PC-3 (cell line): ENCODE measurements around the gene MRC2. TPM values are rescaled to one million over a fixed set of nuclear protein-coding genes. Genes with fewer than 3 reads are reported as not detected.

Experiments used
- ATAC-seq: fragments of 200-7000 bp; cut with Tn5 transposase; 2 replicates; pipeline ENCODE4 v1.9.1; 2020; ENCODE audit warnings: mild to moderate bottlenecking, moderate library complexity
- BruUV-seq: library from RNA; stranded (reverse); fragments of 400-500 nt; replicated peaks from 2 replicates; lab custom pipeline; 2021; lab: Mats Ljungman, UMichigan
- CTCF ChIA-PET: fragments of 300-600 bp; sonication (Branson Sonifier 250); formaldehyde crosslinking; loops from one replicate; lab custom pipeline; 2022; ENCODE audit warnings: antibody characterized with exemption; lab: Charles Lee
- POLR2A ChIA-PET: fragments of 300-600 bp; sonication (Branson Sonifier 250); formaldehyde crosslinking; loops from one replicate; lab custom pipeline; 2022; ENCODE audit warnings: antibody characterized with exemption; ENCODE audit not compliant: unreplicated experiment; lab: Charles Lee
- DNase-seq: peaks from one replicate; pipeline ENCODE4 v3.0.0-alpha.2; 2015
- H2AFZ ChIP-seq: fragments of 300-600 bp; sonication (generic); 2 replicates; pipeline ENCODE4 v1.6.0; 2016; ENCODE audit warnings: antibody characterized with exemption, low read length
- H3F3A ChIP-seq: fragments of 300-600 bp; sonication (generic); one replicate; pipeline ENCODE4 v1.6.0; 2017; ENCODE audit warnings: antibody characterized with exemption, low read length, control low read depth, mild to moderate bottlenecking; ENCODE audit not compliant: unreplicated experiment
- H3K27ac ChIP-seq: fragments of 300-600 bp; sonication (generic); 2 replicates; pipeline ENCODE4 v1.5.1; 2016; ENCODE audit warnings: mild to moderate bottlenecking, low read length
- H3K27me3 ChIP-seq: fragments of 300-600 bp; sonication (generic); 2 replicates; pipeline ENCODE4 v1.6.1; 2016; ENCODE audit warnings: low read length, mixed read lengths
- H3K36me3 ChIP-seq: fragments of 300-600 bp; sonication (generic); 2 replicates; pipeline ENCODE4 v1.6.1; 2016; ENCODE audit warnings: low read depth, mixed run types, low read length, mixed read lengths
- H3K4me1 ChIP-seq: fragments of 300-600 bp; sonication (generic); 2 replicates; pipeline ENCODE4 v1.5.1; 2016; ENCODE audit warnings: low read length; ENCODE audit not compliant: insufficient read depth
- H3K4me2 ChIP-seq: fragments of 300-600 bp; sonication (generic); 2 replicates; pipeline ENCODE4 v1.6.0; 2016; ENCODE audit warnings: low read length
- H3K4me3 ChIP-seq: fragments of 300-600 bp; sonication (generic); 2 replicates; pipeline ENCODE4 v1.5.1; 2016; ENCODE audit warnings: mild to moderate bottlenecking, low read length, mixed read lengths
- H3K79me2 ChIP-seq: fragments of 300-600 bp; sonication (generic); 2 replicates; pipeline ENCODE4 v1.6.1; 2017; ENCODE audit warnings: low read length, mixed read lengths
- H3K9ac ChIP-seq: fragments of 300-600 bp; sonication (generic); 2 replicates; pipeline ENCODE4 v1.6.0; 2016; ENCODE audit warnings: mild to moderate bottlenecking, low read length
- H3K9me2 ChIP-seq: fragments of 300-600 bp; sonication (generic); replicated peaks from 2 replicates; pipeline ENCODE4 v1.6.1; 2016; ENCODE audit warnings: mixed run types, low read length, mixed read lengths
- H3K9me3 ChIP-seq: fragments of 300-600 bp; sonication (generic); 2 replicates; pipeline ENCODE4 v1.6.1; 2016; ENCODE audit warnings: low read length, mixed read lengths
- H4K20me1 ChIP-seq: fragments of 300-600 bp; sonication (generic); 2 replicates; pipeline ENCODE4 v1.6.1; 2016; ENCODE audit warnings: low read length, mixed read lengths
- CTCF ChIP-seq: fragments of 300-600 bp; sonication (generic); conservative IDR thresholded peaks from 2 replicates; pipeline ENCODE4 v1.5.1; 2017; ENCODE audit warnings: antibody characterized with exemption, low read depth, mild to moderate bottlenecking, low read length
- EZH2 ChIP-seq: fragments of 300-600 bp; sonication (generic); IDR thresholded peaks from one replicate; pipeline ENCODE4 v1.6.1; 2017; ENCODE audit warnings: antibody characterized with exemption, mild to moderate bottlenecking, low read length; ENCODE audit not compliant: unreplicated experiment
- EZH2phosphoT487 ChIP-seq: fragments of 300-600 bp; sonication (generic); IDR thresholded peaks from 2 replicates; pipeline ENCODE4 v1.6.1; 2018; ENCODE audit warnings: mild to moderate bottlenecking, antibody characterized with exemption, low read length, borderline replicate concordance
- intact Hi-C: fragments of 100-400 bp; cut with micrococcal nuclease; formaldehyde crosslinking; loops from 2 replicates; pipeline ENCODE4 v1.9.0; 2023
- total RNA-seq: library from RNA; depleted of rRNA; stranded (reverse); fragments of >200 nt; gene quantifications from 2 replicates; pipeline ENCODE4 v1.2.3, GENCODE V29; 2014

MRC2 gene
- total RNA-seq, 1 experiment from 2014 or later: 13.5 TPM

- Histone ChIP-seq H3K36me3 (no peaks in the 10 kb centered on the region), H3K79me2 (no peaks in the 10 kb centered on the region), H3K4me1 (no peaks in the 10 kb centered on the region), H4K20me1 (no peaks in the 10 kb centered on the region), H3K9me2 (no peaks in the 10 kb centered on the region), H3K4me3 (no peak overlapping the region), H3F3A (no peaks in the 10 kb centered on the region), H3K9me3 (no peaks in the 10 kb centered on the region), H3K9ac (no peak overlapping the region), H3K27me3 (no peaks in the 10 kb centered on the region), H3K4me2 (no peak overlapping the region), H2AFZ (no peak overlapping the region), H3K27ac (no peak overlapping the region)
- ChIA-PET CTCF (interaction anchor here (0.6 kb wide), 2 partner anchors 10 to 19 kb away, joined by 7 to 10 read pairs; no protein-coding TSS in a partner anchor), POLR2A (no interaction called here)
- no peak for DNase-seq
- intact Hi-C loops: no loop called here
- no peak for TF ChIP-seq EZH2phosphoT487
- no peak for TF ChIP-seq CTCF
- ATAC-seq: no peak
- no TSS peak for BruUV-seq
Observed at GRCh38 chr17:62681061-62681938, 53.8 kb downstream of the MRC2 start.

- intact Hi-C loops: no loop called here
- Histone ChIP-seq H3K4me2 (no peak overlapping the region), H3K4me3 (no peak overlapping the region), H3K4me1 (no peaks in the 10 kb centered on the region), H3K27ac (no peak overlapping the region), H2AFZ (no peak overlapping the region), H3K36me3 (no peaks in the 10 kb centered on the region), H3K9me3 (no peaks in the 10 kb centered on the region), H3K9ac (no peak overlapping the region), H4K20me1 (no peaks in the 10 kb centered on the region), H3F3A (no peaks in the 10 kb centered on the region), H3K9me2 (no peaks in the 10 kb centered on the region), H3K27me3 (no peaks in the 10 kb centered on the region), H3K79me2 (no peaks in the 10 kb centered on the region)
- no peak for DNase-seq
- BruUV-seq: no TSS peak
- POLR2A ChIA-PET: no interaction called here
- CTCF ChIA-PET: no interaction called here
- no peak for ATAC-seq
- TF ChIP-seq EZH2 (no peak), CTCF (no peak), EZH2phosphoT487 (no peak)
Observed at GRCh38 chr17:62681939-62682381, 54.5 kb downstream of the MRC2 start.

GRCh38 chr17:62684179-62684578 lies 56.7 kb downstream of the MRC2 start:
- ATAC-seq: no peak
- no peak for DNase-seq
- no peaks in the 10 kb centered on the region for H3F3A ChIP-seq
- ChIA-PET POLR2A (no interaction called here), CTCF (no interaction called here)
- no peak overlapping the region for H3K27ac ChIP-seq
- H3K27me3 ChIP-seq: no peaks in the 10 kb centered on the region
- no peak overlapping the region for H3K4me2 ChIP-seq
- intact Hi-C loops: no loop called here
- no TSS peak for BruUV-seq
- no peaks in the 10 kb centered on the region for H4K20me1 ChIP-seq
- no peak overlapping the region for H3K9ac ChIP-seq
- H3K9me3 ChIP-seq: no peaks in the 10 kb centered on the region
- no peak for TF ChIP-seq CTCF
- H3K4me1 ChIP-seq: no peaks in the 10 kb centered on the region
- H3K4me3 ChIP-seq: no peak overlapping the region
- no peaks in the 10 kb centered on the region for H3K79me2 ChIP-seq
- no peaks in the 10 kb centered on the region for H3K36me3 ChIP-seq
- no peak overlapping the region for H2AFZ ChIP-seq
- H3K9me2 ChIP-seq: no peaks in the 10 kb centered on the region
